GM18499 (cell line): Measurements from ENCODE around the gene PPY.
"Not testable (repeated sequence)": the region's sequence is repeated elsewhere in the genome, so short reads cannot be mapped to it uniquely, and the experiment has no call there.

ENCODE experiments used
- ATAC-seq: cut with Tn5 transposase; IDR thresholded peaks from one replicate; pipeline ENCODE4 v1.9.1; 2021; ENCODE audit warnings: moderate number of reproducible peaks; ENCODE audit not compliant: insufficient read depth, unreplicated experiment

PPY gene, protein sequence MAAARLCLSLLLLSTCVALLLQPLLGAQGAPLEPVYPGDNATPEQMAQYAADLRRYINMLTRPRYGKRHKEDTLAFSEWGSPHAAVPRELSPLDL

DNA sequence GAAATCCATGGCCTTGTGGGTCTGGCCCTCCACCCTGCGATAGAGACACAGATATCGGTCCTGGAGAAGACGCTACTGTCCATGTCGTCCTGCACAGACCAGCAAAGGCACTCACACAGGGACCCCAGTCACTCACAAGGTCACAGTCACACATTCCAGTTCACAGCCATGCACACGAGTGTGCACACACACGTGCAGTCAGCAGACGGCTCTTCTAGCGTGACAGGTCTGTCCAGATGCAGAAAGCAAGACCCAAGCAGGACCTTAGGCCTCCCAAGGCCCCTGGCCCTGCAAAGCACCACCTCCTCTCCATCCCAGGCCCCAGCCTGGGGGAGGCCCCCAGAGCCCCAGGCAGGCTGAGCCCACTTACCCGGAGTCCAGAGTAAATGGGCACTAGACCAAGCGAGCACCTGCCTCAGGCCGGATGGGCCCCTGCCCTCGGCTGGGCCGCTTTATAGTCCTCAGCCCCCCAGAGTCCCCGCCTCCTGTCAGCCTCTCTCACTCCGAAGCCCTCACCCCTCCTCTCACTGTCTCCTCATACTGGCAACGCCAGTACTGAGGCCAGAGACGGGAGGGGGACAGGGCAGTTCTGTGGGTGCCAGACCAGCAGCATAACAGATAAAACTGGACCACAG, at the start of gene PPY:
PPY (minus strand) TSS at position 426 of the 635 bp plus-strand sequence. CDS start 822 bp downstream, outside the sequence.
- no peak for ATAC-seq

DNA sequence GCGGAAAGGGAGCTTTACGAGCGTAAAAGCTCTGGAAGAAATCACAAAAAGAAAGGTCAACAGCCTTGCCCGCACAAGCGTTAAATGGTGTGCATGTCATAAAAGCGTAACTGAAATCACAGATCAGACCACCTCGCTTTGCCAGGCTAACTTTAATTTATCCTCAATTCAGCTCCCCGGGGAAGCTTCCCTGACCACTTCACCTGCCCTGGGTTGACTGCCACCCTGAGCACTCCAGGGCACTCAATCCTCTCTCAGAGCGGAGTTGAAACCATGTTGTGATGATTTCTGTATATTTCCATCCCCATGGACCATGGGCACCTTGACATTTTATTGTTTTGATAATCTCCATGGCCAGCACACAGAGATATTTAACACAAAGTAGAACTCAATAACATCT, 46.0 kb upstream of the PPY start:
- ATAC-seq, result no peak

DNA sequence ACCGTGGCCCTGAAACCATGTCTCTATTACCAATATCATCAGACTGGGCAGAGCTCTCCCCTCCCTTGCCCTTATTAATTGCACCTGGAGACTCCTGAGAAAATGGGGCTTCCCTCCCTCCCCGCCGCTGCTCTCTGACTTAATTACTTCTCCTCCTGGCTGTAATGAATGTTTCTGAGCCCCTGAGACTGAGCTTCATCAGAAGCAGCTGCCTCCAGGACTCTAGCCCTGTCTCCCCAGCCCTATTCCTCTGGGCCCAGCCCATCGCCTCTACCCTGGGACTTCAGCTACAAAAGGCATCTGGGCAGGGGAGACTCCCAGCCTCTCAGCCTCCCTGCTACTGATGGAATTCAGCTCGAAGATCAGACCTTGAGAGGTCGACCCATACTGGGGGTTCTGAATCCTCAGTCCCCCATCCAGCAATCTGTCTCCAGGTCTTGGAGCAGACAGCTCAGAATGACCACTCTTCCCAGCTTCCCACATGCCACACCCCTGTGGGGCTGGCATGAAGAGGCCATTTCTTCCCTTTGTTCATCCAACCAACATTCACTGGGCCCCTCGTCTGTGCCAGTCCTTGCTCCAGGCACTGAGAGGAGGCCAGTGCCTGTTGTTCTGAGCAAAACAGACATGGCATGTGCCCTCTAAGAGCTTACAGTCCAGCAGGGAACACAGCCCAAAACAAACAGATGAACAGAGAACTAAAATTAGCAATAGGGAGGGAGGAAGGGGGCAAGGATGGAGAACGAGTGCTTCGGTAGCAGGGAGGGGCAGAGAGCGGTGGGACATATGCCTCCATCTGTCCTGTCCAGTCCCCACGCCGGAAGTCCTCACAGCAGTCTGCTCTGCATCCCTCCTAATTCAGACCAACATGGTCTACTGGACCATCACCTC, 45.1 kb upstream of the PPY start:
- no peak for ATAC-seq

DNA sequence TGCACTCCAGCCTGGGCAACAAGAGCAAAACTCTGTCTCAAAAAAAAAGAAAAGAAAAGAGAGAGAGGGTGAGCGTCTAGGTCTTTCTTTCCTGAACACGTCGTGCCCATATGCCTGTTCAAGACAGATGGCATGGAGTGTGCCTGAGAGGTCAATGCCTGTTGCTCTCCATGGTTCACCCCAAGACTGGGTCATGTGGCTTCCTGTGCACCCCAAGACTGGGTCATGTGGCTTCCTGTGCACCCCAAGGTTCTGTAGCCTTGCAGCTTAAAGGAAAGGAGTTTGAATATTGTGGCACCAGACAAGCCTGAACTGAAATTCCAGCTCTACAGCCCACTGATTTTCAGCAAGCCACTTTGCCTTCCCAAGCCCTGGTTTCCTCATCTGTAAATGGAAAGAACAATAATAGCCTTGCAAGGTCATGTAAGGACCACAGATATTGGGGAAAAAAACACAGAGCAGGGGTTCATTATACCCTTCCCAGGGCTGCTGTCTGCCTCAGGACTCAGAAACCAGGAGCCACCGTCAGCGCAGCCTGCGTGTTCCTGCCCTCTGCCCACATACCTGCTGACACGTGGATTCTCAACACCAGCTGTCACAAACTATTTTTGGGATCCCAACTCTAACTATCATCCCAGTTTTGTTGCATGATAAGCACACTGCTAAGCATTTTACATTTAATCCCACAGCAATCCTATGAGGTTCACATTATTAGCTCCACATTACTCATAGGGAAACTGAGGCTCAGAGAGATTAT, 44.1 kb upstream of the PPY start:
- no peak for ATAC-seq

DNA sequence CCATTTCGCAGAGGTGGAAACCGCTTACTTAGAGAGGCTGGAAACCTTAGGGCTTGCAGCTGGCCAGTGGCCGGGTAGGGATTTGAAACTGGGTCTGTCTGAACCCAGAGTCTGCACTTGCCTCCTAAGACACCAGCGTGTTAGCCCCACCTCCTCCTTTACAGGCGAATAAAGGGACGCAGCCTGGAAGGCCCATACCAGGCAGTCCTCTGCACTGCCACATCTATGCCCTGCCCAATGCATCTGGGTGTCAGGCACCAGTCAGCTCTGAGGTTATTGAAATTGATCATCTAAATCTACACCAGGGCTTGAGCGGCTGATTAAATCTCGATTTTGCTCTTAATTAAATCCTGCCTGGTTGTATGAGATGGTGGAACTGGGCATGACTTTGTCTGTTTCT, 42.2 kb upstream of the PPY start:
- no peak for ATAC-seq

DNA sequence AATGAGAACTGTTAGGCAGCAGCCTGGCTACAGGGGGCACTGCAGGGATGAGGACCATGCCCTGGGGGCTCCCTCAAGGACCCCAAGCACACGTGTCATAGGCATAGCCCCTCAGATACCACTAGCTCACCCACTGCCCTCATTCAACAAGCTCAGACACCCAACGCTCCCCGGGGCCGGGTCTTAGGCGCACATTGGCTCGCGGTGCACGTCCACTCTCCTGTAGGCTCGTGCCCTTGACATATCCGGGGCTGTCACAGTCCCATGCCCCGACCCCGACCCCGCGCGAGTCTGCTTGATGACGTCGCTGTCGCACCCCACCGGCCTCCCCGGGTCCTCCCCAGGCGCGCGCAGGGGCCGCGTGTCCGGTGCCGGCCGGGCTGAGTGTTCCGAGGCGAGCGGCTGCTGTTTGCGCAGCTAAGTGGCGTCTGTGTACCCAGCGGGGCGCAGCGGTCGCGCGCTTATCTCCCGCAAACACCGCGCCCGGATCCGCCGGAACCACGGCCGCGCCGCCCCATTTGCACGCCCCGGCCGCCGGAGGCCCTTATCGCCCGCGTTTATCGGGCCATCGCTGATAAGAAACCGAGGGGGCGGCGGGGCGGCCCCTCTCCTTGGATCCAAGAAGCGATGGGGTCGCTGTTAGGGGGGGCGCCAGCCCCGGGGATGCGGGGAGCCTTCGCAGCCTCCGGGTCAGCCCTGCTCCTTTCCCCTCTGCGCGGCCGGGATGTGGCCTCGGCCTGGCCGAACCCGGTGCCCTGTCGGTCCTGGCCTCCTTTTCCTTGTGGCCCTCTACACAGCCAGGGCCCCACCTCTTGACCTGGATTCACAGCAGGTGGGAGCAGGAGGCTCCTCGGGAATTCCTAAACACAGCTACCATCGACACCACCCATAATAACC, 41.5 kb upstream of the PPY start:
- no peak for ATAC-seq

DNA sequence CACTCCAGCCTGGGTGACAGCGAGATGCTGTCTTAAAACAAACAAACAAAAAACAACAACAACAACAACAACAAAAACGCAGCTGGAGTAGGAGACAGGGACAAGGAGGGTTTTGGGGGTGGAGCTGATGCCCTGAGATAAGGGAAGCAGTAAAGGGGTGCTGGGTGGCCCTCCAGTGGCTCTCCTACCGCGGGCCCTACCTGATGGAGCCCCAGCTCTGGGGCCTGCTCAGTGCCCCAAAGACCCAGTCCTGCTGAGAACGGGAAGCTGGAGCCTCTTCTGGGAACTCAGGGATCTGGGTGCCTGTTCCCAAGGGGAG, 40.9 kb upstream of the PPY start:
- no peak for ATAC-seq

DNA sequence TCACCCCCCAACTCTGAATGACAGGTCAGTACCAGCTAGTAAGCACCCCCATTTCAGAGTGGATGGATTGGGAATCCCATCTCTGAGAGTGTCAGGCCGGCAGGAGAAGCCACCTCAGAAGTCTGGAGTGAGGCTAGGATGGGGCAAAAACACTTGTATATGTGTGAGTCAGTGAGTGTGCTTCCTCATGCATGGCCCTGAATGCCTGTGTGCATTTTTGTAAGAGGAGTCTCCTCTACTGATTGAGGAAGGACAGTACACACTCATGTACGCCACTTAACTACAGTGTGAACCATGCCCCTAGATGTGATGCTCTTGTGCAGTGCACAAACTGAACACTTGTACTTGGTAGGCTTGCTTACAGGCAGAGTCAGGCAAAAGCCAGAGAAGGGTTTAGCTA, 39.9 kb upstream of the PPY start:
- no peak for ATAC-seq

DNA sequence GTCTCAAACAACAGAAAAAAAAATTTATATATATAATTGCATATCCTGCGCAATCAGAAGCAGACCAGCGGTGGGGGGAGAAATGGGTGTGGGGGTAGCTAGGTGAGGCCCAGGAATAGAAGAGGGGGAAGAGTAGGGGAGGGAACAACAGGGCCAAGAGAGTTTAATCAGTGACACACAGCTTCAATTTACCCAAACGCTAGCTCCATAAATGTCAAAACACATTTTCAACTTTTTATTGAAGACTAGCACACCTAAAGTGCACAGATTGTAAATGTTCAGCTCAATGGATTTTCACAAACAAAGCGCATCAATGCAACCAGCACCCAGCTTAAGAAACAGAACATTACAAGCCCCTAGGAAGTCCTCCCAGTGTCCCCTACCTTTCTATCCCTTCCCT, 37.4 kb upstream of the PPY start:
- no peak for ATAC-seq

DNA sequence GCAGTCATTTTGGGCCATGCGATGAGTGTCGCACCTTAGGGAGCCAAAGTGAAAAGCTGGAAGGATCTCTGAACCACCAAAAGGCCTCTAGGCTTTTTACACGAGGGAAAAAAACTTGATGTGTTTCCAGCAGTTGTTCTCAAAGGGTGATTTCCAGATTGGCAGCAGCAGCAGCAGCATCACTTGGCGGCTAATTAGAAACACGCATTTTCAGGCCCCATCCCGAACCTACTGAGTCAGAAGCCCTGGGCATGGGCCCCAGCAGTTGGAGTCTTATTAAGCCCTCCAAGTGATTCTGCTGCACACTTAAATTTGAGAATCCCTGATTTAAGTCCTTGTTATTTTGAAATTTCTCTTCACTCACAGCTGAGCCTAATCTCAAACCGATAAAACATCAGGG, 36.7 kb upstream of the PPY start:
- no peak for ATAC-seq

DNA sequence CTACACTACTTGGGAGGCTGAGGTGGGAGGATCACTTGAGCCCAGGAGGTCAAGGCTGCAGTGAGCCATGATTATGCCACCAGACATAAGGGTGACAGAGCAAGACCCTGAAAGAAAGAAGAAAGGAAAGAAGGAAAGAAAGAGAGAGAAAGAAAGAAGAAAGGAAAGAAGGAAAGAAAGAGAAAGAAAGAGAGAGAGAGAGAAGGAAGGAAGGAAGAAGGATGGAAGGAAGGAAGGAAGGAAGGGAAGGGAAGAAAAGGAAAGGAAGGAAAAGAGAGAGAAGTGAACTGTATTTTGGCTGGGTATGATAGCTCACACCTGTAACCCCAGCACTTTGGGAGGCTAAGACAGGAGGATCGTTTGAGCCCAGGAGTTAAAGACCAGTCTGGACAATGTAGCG, 35.8 kb upstream of the PPY start:
- ATAC-seq, result no peak

DNA sequence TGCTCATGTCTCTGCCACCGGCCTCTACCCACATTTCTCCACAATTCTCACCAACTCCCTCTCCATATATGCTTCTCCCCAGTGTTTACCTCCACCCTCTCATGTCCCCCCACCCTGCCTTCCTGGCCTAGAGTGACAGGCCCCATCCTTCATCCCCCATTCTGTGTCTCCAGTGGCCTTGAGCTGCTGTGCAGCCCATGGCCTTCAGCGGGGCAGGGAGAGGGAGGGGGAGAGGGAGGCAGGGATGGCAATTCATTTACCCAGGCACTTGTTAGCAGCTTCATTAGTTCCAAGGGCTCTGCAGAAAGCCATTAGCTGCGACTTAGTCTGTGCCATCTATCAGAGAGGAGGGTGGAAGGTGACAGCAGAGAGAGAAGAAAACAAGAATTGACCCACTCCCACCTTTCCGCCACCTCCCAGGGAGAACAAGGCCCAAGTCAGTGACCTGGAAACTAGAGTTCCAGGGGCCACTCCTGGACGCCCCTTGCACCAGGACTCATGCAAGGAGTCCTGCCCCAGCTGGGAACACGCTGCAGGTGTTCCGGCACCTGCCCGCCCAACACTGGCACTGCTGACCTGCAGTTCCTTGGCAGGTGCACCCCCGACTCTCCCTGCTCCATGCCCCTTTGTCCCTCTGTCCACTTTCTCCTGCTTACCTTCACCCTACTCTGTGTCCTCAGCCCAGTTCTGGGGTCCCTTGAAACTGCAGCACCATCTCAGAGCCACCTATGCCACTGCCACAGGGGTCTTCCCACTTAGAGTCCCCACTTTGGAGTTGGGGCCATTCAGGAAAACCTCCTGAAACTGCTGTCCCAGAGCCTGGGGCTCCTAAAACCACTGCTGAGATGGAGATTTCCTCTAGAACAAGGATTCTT, 34.9 kb upstream of the PPY start:
- ATAC-seq, result no peak

DNA sequence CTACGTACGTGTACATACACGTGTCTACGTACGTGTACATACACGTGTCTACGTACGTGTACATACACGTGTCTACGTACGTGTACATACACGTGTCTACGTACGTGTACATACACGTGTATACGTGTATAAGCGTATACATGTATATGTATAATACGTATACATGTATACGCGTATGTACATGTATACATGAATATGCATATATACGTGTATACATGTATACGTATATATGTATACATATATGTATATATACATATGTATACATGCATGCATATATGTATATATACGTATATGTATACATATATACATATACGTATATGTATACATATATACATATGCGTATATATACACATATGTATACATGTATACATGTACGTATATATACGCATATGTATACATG, 33.6 kb upstream of the PPY start:
- no peak for ATAC-seq

DNA sequence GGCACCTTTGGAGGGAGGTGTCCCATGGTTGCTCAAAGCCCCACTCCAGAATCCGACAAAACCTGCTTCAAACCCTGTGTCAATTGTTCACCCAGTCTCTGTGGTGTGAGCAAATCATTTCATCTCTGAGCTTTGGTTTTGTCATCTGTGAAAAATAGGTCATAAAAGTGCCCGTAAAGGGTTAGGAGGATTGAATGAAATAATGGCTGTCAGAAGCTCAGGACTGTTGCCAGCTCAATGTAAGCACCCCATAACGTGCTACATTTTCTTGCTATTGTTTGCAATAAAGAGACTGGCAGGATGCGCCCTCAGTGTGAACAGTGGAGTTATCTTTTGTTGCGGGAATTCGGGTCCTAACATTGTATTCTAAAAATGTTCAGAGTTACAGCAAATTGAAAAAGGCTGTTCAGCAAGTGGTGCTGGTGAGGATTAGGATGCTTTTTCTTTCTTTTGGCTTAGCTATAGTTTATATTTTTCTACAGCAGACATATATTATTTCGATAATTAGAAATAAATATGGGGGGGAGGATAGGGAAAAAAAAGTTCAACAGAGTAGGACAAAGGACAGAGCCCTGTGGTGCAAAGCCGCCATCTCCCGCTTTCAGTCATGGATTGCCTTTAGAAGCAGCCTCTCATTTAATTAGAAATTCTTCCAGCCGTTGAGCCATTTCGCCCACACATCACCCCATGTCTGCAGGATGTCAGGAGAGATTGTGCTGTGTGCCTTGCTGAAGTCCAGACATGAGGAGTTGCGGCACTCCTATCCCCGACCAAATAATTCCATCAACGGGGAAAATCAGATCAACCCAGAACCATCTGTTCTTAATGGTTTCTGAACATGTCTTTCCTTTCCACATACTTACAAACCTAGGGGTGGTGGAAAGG, 32.3 kb upstream of the PPY start:
- no peak for ATAC-seq

DNA sequence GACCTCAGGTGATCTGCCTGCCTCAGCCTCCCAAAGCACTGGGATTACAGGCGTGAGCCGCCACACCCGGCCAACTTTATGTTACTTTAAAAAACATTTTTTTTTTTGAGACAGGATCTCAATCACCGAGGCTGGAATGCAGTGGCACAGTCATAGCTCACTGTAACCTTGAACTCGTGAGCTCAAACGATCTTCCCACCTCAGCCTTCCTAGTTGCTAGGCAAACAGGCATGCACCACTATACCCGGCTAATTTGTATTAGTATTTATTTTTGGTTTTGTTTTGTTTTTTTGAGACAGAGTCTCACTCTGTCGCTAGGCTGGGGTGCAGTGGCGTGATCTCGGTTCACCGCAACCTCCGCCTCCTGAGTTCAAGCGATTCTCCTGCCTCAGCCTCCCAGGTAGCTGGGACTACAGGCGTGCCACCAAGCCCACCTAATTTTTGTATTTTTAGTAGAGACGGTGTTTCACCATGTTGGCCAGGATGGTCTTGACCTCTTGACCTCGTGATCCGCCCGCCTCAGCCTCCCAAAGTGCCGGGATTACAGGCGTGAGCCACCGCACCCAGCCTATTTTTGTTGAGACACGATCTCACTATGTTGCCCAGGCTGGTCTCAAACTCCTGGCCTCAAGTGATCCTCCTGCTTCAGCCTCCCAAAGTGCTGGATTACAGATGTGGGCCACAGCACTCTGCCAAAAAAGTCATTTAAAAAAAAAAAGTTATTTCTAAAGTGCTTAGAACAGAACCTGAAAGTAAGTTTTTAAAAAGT, 30.4 kb upstream of the PPY start:
- ATAC-seq, result not testable (repeated sequence)

DNA sequence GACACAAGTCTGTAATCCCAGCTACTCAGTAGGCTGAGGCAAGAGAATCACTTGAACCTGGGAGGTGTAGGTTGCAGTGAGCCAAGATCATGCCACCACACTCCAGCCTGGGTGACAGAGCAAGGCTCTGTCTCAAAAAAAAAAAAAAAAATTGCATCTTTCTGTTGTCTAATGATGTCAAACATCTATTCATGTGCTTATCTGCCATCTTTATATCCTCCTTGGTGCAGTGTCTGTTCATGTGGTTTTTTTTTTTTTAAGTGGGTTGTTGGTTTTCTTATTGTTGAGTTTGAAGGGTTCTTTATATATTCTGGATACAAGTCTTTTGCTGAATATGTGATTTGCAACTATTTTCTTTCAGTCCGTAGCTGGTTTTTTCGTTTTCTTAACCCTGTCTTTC, 29.2 kb upstream of the PPY start:
- not testable (repeated sequence) for ATAC-seq

DNA sequence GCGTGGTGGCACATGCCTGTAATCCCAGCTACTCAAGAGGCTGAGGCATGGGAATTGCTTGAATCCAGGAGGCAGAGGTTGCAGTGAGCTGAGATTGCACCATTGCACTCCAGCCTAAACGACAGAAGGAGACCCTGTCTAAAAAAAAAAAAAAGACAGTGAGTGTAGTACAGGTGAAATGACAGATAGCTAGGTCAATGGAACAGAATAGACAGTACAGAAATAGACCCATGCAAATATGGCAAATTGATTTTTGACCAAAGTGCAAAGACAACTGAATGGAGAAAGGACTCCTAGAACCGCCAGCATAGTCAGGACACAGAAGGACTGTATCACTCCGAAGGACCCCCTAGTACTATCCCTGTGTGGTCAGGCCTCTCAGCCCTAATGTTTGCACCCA, 28.1 kb upstream of the PPY start:
- ATAC-seq, result no peak
